Prostate gland (tissue), 2 donors: Measurements from ENCODE around the gene GBGT1. TPM values are rescaled to one million over a fixed set of nuclear protein-coding genes. Genes with fewer than 3 reads are reported as not detected.

ENCODE experiments used
- DNase-seq: peaks from one replicate; pipeline ENCODE4 v3.0.0-alpha.2; 2019; ENCODE audit warnings: low spot score
- H3K27ac ChIP-seq, 2 donors: fragments of 200-600 bp; sonication (generic); 2 replicates each; pipeline ENCODE4 v1.5.1; 2017 to 2019
- H3K27me3 ChIP-seq: fragments of 200-600 bp; sonication (generic); replicated peaks from 2 replicates; pipeline ENCODE4 v1.5.1; 2019; ENCODE audit not compliant: insufficient read depth
- H3K36me3 ChIP-seq, 2 donors: fragments of 200-600 bp; sonication (generic); 1 replicate in 1 of 2; 2 replicates in 1 of 2; pipeline versions ENCODE4 v1.5.1 to v1.8.1; 2017 to 2019
- H3K4me1 ChIP-seq: fragments of 200-600 bp; sonication (generic); replicated peaks from 2 replicates; pipeline ENCODE4 v1.5.1; 2019
- H3K4me3 ChIP-seq, 2 donors: fragments of 200-600 bp; sonication (generic); 2 replicates each; pipeline ENCODE4 v1.5.1; 2017 to 2019
- H3K9me3 ChIP-seq: fragments of 200-600 bp; sonication (generic); 2 replicates; pipeline ENCODE4 v1.5.1; 2017
- CTCF ChIP-seq, 4 experiments: fragments of 200-600 bp in 2 of 4; fragments of 450-650 bp in 2 of 4; sonication (generic) in 2 of 4; IDR thresholded peaks; 1 replicate in 3 of 4; 2 replicates in 1 of 4; pipeline ENCODE4 v1.5.1; 2016 to 2019; ENCODE audit warnings: antibody characterized with exemption in 4 of 4, mild to moderate bottlenecking in 2 of 4, moderate library complexity in 2 of 4
- POLR2A ChIP-seq: fragments of 450-650 bp; IDR thresholded peaks from one replicate; pipeline ENCODE4 v1.6.1; 2016; ENCODE audit warnings: antibody characterized with exemption, mild to moderate bottlenecking
- POLR2AphosphoS5 ChIP-seq: sonication (generic); formaldehyde crosslinking; IDR thresholded peaks from one replicate; pipeline ENCODE4 v1.6.1; 2017; ENCODE audit warnings: antibody characterized with exemption
- WGBS: methylation state at CpG from one replicate; pipeline ENCODE4 v1.1.5; 2018; 5-methylcytosine and 5-hydroxymethylcytosine counted together
- intact Hi-C: fragments of 100-400 bp; cut with DNase I; formaldehyde crosslinking; loops from one replicate; pipeline ENCODE4 v1.14.2; 2022
- total RNA-seq, 2 donors: library from RNA; depleted of rRNA; stranded (reverse); fragments of >200 nt; gene quantifications; one replicate each; pipeline ENCODE4 v1.1.0, GENCODE V29; 2016

The GBGT1 gene
- total RNA-seq, 2 donors from 2014 or later, result 10.7 to 14.0 TPM

DNA sequence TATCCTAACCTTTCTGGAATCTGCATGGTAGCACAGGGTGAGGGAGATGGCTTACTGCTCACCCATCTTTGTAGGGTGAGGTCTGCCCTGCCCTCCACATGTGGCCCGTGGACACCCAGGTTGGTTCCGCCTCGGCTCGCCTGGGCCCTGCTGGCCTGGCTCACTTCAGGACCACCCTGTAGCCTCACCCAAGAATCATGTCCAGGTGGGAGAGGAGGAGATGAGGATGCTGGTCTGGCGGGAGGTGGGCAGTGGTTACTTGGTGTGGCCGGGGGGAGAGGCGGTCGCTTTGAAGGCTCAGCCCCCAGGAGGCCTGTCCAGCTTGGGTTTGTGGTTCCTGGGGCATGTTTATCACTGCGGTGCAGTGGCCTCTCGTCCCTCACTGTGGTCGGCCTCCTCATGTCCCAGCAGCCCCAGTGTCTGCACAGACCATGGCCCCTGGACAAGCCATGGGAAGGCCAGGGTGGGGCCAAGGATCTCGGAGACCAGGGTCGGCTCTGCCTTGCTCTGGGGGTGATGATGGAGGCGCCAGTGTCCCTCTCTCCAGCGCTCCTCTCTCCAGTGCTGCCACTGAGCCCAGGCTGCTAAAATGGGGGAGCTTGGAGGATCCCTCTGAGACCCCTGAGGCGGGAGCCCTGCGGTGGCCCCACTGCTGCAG, 40.8 kb upstream of the GBGT1 start:
- 93% methylated on average over 17 of the region's 17 CpGs for WGBS
- intact Hi-C loops, result no loop called here
- TF ChIP-seq CTCF (IDR thresholded peaks at IDR 0.05) (no peak), POLR2A (no peak), POLR2AphosphoS5 (no peak)
- Histone ChIP-seq H3K9me3 (no peaks in the 10 kb centered on the region), H3K4me3 (no peak overlapping the region), H3K27ac (no peak overlapping the region), H3K4me1 (no peaks in the 10 kb centered on the region), H3K36me3 (no peaks in the 10 kb centered on the region), H3K27me3 (no peaks in the 10 kb centered on the region)
- no peak for DNase-seq

DNA sequence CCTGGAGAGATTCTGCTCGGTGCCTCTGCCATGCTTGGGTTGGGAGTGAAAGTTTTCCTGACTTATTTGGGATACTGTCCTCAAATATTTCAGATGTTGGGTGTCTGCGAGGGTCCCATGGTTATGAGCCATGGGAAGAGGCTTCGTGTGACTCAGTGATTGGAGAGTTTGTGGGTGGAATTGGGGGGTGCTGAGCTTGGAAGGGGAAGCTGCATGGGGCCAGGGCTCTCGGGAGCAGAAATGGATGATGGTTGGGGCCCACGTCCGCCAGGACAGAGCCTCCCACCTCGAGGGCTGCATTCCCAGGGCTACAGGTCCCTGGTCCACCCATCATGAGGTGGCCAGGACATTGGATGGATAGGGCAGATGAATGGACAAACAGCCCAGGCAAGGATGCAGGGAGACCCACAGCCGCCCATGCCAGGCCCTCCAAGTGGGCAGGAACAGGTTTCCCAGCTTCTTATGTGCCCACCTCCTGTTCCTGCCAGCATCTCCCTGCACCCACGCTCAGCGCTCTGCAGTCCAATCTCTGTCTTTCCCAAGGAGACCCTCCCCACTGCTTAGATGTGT, 39.9 kb upstream of the GBGT1 start:
- no peak overlapping the region for H3K27ac ChIP-seq
- intact Hi-C loops, result no loop called here
- no peaks in the 10 kb centered on the region for H3K4me1 ChIP-seq
- H3K27me3 ChIP-seq, result no peaks in the 10 kb centered on the region
- no peak overlapping the region for H3K4me3 ChIP-seq
- no peaks in the 10 kb centered on the region for H3K9me3 ChIP-seq
- no peak for DNase-seq
- 72% methylated on average over 10 of the region's 10 CpGs for WGBS
- H3K36me3 ChIP-seq, result no peaks in the 10 kb centered on the region
- TF ChIP-seq POLR2A (no peak), POLR2AphosphoS5 (no peak), CTCF (IDR thresholded peaks at IDR 0.05) (no peak)

DNA sequence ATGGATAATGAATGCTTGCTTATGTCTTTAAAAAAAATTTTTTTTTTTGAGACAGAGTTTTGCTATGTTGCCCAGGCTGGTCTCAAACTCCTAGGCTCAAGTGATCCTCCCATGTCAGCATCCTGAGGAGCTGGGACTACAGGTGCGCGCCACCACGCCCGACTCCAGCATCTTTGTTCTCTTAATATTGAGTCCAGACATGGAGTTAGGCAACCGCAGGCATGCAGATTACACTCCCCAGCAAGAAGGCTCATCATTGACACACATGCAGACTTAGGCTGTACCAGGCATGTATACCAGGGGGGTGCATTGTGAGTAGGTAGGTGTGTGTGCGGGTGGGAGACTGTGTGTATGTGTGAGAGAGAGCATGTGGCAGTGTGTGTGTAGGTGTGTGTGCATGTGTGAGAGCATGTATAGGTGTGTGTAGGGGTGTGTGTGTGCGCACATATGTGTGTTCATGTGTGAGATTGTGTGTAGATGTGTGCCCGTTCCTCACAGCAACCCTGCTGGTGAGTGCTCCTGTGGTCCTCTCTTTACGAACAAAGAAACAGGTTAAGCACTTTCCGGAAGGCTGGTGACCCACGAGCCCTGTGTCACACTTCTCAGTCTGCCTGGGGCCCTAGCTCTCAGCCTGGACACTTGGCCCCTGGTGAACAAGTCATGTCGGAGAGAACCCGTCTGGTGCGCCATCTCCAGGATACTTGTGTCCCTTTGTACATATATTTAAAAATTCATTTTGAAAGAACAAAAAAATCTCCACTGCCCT, 39.2 kb upstream of the GBGT1 start:
- no peaks in the 10 kb centered on the region for H3K27me3 ChIP-seq
- no peak overlapping the region for H3K4me3 ChIP-seq
- H3K4me1 ChIP-seq, result no peaks in the 10 kb centered on the region
- WGBS, result 85% methylated on average over 14 of the region's 14 CpGs
- no peak overlapping the region for H3K27ac ChIP-seq
- no peaks in the 10 kb centered on the region for H3K36me3 ChIP-seq
- no peaks in the 10 kb centered on the region for H3K9me3 ChIP-seq
- TF ChIP-seq CTCF (IDR thresholded peaks at IDR 0.05) (no peak), POLR2A (no peak), POLR2AphosphoS5 (no peak)
- no peak for DNase-seq
- intact Hi-C loops, result no loop called here

GRCh38 chr9:133202145-133202513, 38.4 kb upstream of the GBGT1 start:
- intact Hi-C loops, result no loop called here
- no peaks in the 10 kb centered on the region for H3K36me3 ChIP-seq
- H3K27me3 ChIP-seq, result no peaks in the 10 kb centered on the region
- no peaks in the 10 kb centered on the region for H3K9me3 ChIP-seq
- WGBS, result 76% methylated on average over 11 of the region's 11 CpGs
- TF ChIP-seq POLR2A, result no peak
- no peak for TF ChIP-seq POLR2AphosphoS5
- TF ChIP-seq CTCF (IDR thresholded peaks at IDR 0.05), result no peak
- no peak for DNase-seq
- H3K4me3 ChIP-seq, result no peak overlapping the region
- no peak overlapping the region for H3K27ac ChIP-seq
- no peaks in the 10 kb centered on the region for H3K4me1 ChIP-seq
